Heart right ventricle (tissue), 16 donors: ENCODE measurements around the gene KCNK16. TPM values are rescaled to one million over a fixed set of nuclear protein-coding genes. Genes with fewer than 3 reads are reported as not detected.

ENCODE experiments used
- ATAC-seq, 8 donors: fragments of 200-7000 bp; cut with Tn5 transposase; one replicate each; pipeline ENCODE4 v1.9.1; 2020; ENCODE audit warnings: mild to moderate bottlenecking in 8 of 8, moderate library complexity in 8 of 8, moderate number of reproducible peaks in 1 of 8
- DNase-seq, 2 donors: peaks; one replicate each; pipeline ENCODE4 v3.0.0-alpha.2; 2020
- H3K27ac ChIP-seq, 10 donors: fragments of 200-600 bp; sonication (generic) in 2 of 10; one replicate each; pipeline versions ENCODE4 v1.5.0 to v1.8.0; 2020 to 2022; ENCODE audit warnings: mild to moderate bottlenecking in 3 of 10
- H3K27me3 ChIP-seq, 7 donors: fragments of 200-600 bp; one replicate each; pipeline ENCODE4 v1.8.0; 2021 to 2022; ENCODE audit warnings: mild to moderate bottlenecking in 2 of 7
- H3K36me3 ChIP-seq, 9 donors: fragments of 200-600 bp; sonication (generic) in 1 of 9; one replicate each; pipeline versions ENCODE4 v1.5.0 to v1.8.0; 2020 to 2022; ENCODE audit warnings: mild to moderate bottlenecking in 2 of 9
- H3K4me1 ChIP-seq, 9 donors: fragments of 200-600 bp; sonication (generic) in 1 of 9; one replicate each; pipeline versions ENCODE4 v1.5.0 to v1.8.0; 2020 to 2022; ENCODE audit warnings: mild to moderate bottlenecking in 4 of 9
- H3K4me3 ChIP-seq, 10 donors: fragments of 200-600 bp; sonication (generic) in 2 of 10; one replicate each; pipeline versions ENCODE4 v1.5.0 to v1.8.0; 2020 to 2022; ENCODE audit warnings: mild to moderate bottlenecking in 7 of 10, moderate library complexity in 2 of 10
- H3K9me3 ChIP-seq, 11 donors: fragments of 200-600 bp in 10 of 11; sonication (generic) in 2 of 11; one replicate each; pipeline versions ENCODE4 v1.5.0 to v1.8.0; 2013 to 2022; ENCODE audit warnings: mild to moderate bottlenecking in 2 of 11, control low read depth in 1 of 11, moderate library complexity in 1 of 11
- WGBS, 2 donors: extraction: QIAGEN DNeasy Blood & Tissue Kit; methylation state at CpG; one replicate each; pipeline ENCODE4 v1.1.7; 2013; ENCODE audit warnings: inconsistent platforms in 1 of 2; 5-methylcytosine and 5-hydroxymethylcytosine counted together
- intact Hi-C, 10 donors: fragments of 100-400 bp; cut with DNase I; formaldehyde crosslinking; loops; one replicate each; pipeline versions ENCODE4 v1.11.1 to v1.14.2; 2022
- polyA plus RNA-seq, 2 donors: library from polyadenylated mRNA; stranded (reverse); fragments of 200-250 nt; gene quantifications; one replicate each; pipeline ENCODE4 v1.2.3, GENCODE V29; 2013
- total RNA-seq, 10 donors: library from RNA; stranded (reverse); fragmentation: NEBNext Ultra II Directional in 3 of 10; extraction: Animal tissue kit (Norgen Biotek cat#: 25700) in 3 of 10; gene quantifications; one replicate each; pipeline versions ENCODE4 v1.2.1 to v1.2.4, GENCODE V29; 2021 to 2023
- TF ChIP-seq, protein P1 (sequence below), 9 donors: fragments of 200-600 bp; sonication (generic) in 2 of 9; IDR thresholded peaks; one replicate each; pipeline versions ENCODE4 v1.5.0 to v1.8.0; 2021 to 2022; ENCODE audit warnings: antibody characterized with exemption in 9 of 9, mild to moderate bottlenecking in 5 of 9, moderate library complexity in 1 of 9
- donor health status: Arrhythmogenic right ventricular cardiomyopathy.
- donor health status: ischemic (EF 13 %, LVEDD 7.1; RV severe dilation, severe dysfunction).
- donor health status: healthy with polysubstance abuse.
- donor health status: DM: no; HTN: yes; CAD: no.
- donor health status: DM: no; HTN: no; CAD: no.
- donor health status: ischemic (EF 25% LVEDD 6.9; RV normal size, moderate dysfunction).
- donor health status: ischemic (EF 25% LVEDD 5.7; RV mildly dilated, moderate dysfunction).
- donor health status: healthy.
- donor health status: DM: yes; HTN: yes; CAD: no.
- donor health status: Ischemic cardiomyopathy.
- donor health status: ischemic (EF 35%, LVEDD 5.7; RV mildly dilated, moderate dysfunction).
- donor health status: nonischemic (EF 11% LVEDD 7.7; RV severe dilation, severe dysfunction).
- donor health status: DM: yes; HTN: yes; CAD: no.
- donor health status: PGD.
- donor health status: ischemic (EF 29% LVEDD 5.4; RV normal size, mild dysfunction).
- donor health status: nonischemic (EF 23%, LVEDD 6.1; RV moderate dilation, normal function).

The KCNK16 gene
- total and polyA plus RNA-seq, 12 donors: not detected

- intact Hi-C loops: loop anchor here in 2 of 10 donors (10.0 kb wide), 2 partner anchors 954 to 1674 kb away; no protein-coding TSS in a partner anchor
- Histone ChIP-seq H3K4me1 (no peaks in the 10 kb centered on the region), H3K27me3 (peaks cover 0 to 3% (median 0%) of the 10 kb centered on the region in 7 donors), H3K4me3 (no peak overlapping the region), H3K36me3 (no peaks in the 10 kb centered on the region), H3K9me3 (no peaks in the 10 kb centered on the region), H3K27ac (no peak overlapping the region)
- WGBS, 2 donors: 83 to 86% methylated on average over 13 of the region's 13 CpGs
- no peak for DNase-seq
- no peak for ATAC-seq
- TF ChIP-seq, protein P1, sequence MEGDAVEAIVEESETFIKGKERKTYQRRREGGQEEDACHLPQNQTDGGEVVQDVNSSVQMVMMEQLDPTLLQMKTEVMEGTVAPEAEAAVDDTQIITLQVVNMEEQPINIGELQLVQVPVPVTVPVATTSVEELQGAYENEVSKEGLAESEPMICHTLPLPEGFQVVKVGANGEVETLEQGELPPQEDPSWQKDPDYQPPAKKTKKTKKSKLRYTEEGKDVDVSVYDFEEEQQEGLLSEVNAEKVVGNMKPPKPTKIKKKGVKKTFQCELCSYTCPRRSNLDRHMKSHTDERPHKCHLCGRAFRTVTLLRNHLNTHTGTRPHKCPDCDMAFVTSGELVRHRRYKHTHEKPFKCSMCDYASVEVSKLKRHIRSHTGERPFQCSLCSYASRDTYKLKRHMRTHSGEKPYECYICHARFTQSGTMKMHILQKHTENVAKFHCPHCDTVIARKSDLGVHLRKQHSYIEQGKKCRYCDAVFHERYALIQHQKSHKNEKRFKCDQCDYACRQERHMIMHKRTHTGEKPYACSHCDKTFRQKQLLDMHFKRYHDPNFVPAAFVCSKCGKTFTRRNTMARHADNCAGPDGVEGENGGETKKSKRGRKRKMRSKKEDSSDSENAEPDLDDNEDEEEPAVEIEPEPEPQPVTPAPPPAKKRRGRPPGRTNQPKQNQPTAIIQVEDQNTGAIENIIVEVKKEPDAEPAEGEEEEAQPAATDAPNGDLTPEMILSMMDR (IDR thresholded peaks at IDR 0.05): no peak
Measured at GRCh38 chr6:39350723-39351505, 28.4 kb upstream of the KCNK16 start.

GRCh38 chr6:39348740-39349139, 26.2 kb upstream of the KCNK16 start:
- no peak for DNase-seq
- H3K4me3 ChIP-seq: no peak overlapping the region
- intact Hi-C loops: loop anchor here in 3 of 10 donors (5.0 to 10.0 kb wide), 3 partner anchors 956 to 1676 kb away; no protein-coding TSS in a partner anchor
- H3K4me1 ChIP-seq: peaks cover 0 to 2% (median 0%) of the 10 kb centered on the region in 9 donors
- H3K27ac ChIP-seq: no peak overlapping the region
- ATAC-seq: no peak
- H3K27me3 ChIP-seq: no peaks in the 10 kb centered on the region
- no peaks in the 10 kb centered on the region for H3K9me3 ChIP-seq
- TF ChIP-seq, protein P1 (IDR thresholded peaks at IDR 0.05): no peak
- 92% methylated on average over 15 of the region's 15 CpGs for WGBS, 2 donors
- no peaks in the 10 kb centered on the region for H3K36me3 ChIP-seq

DNA sequence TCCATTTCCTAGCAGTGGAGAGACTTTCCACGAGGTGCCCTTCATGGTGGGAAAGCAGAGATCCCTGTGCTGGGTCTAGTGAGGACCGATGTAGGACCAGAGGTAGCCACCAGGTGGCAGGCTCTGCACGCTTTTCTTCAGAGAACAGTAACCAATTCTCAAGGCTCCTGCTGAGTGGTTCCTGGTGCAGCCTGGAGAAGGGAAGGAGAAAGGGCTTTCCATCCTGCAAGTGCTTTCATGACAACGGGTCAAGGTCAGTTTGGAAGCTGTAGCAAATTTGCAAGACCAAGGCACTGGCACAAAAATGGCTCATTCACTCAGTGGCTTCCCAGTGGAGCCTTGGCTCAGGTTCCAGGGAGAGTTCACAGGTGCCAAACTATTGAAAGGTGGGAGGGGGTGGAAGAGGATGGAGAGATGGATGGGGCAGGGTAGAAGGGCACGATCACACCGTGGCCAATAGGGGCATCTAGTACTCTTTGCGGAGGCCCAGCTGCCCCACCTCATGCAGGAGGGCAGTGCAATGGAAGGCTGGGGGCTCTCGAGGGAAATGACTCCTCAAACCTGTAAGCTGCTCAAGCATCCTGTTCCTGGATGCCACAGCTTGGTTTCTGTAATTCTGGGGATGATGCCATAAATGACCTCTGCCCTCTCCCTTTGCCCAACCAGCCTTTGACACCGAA, 25.5 kb upstream of the KCNK16 start:
- TF ChIP-seq, protein P1 (IDR thresholded peaks at IDR 0.05): peak; percentile 64 to 93 (median 89)
- WGBS, 2 donors: 37 to 38% methylated on average over 9 of the region's 9 CpGs
- no peak overlapping the region for H3K27ac ChIP-seq
- peaks cover 0 to 8% (median 0%) of the 10 kb centered on the region in 9 donors for H3K4me1 ChIP-seq
- H3K9me3 ChIP-seq: no peaks in the 10 kb centered on the region
- no peaks in the 10 kb centered on the region for H3K36me3 ChIP-seq
- peak; percentile 45 to 79 (median 72) for ATAC-seq
- intact Hi-C loops: loop anchor here in 3 of 10 donors (5.0 to 10.0 kb wide), 3 partner anchors 957 to 1677 kb away; no protein-coding TSS in a partner anchor
- peak; percentile 63 to 70 for DNase-seq
- no peak overlapping the region for H3K4me3 ChIP-seq
- no peaks in the 10 kb centered on the region for H3K27me3 ChIP-seq

- TF ChIP-seq, protein P1 (IDR thresholded peaks at IDR 0.05): no peak
- no peaks in the 10 kb centered on the region for H3K36me3 ChIP-seq
- intact Hi-C loops: loop anchor here in 3 of 10 donors (5.0 to 10.0 kb wide), 3 partner anchors 958 to 1678 kb away; no protein-coding TSS in a partner anchor
- DNase-seq (no peak), ATAC-seq (no peak)
- H3K4me1 ChIP-seq: peaks cover 0 to 8% (median 0%) of the 10 kb centered on the region in 9 donors
- H3K27ac ChIP-seq: no peak overlapping the region
- no peak overlapping the region for H3K4me3 ChIP-seq
- WGBS, 2 donors: 89 to 91% methylated on average over 6 of the region's 6 CpGs
- no peaks in the 10 kb centered on the region for H3K9me3 ChIP-seq
- H3K27me3 ChIP-seq: no peaks in the 10 kb centered on the region
Measured at GRCh38 chr6:39347206-39347605, 24.7 kb upstream of the KCNK16 start.
